ENCODE data around the gene STK36. TPM values are rescaled to one million over a fixed set of nuclear protein-coding genes. Genes with fewer than 3 reads are reported as not detected.

The STK36 gene
- total and polyA plus RNA-seq, 10 of the 15 experiments (the other 5 are each of a cell fraction or from before 2014, with no cell fraction given) = 4.0 to 22.8 (median 16.7) TPM

DNA sequence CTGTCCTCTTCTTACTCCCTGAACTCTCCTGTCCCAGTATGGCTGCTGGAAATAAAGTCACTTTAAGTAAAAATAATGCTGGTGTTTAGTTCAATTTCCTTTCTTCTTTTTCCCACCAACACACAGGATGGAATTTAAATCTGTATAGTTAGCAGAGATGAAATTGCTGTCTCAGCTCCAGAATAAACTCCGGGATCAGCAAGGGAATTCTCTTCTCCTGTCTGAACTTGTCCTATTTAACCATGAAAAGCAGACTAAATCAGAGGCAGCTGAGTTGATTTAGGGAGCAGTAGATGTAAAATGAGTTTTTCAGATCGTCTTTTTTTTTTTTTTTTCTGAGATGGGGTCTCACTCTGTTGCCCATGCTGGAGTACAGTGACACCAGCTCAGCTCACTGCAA, 64.6 kb downstream of the STK36 start (continued):
- TF ChIP-seq, protein P1, sequence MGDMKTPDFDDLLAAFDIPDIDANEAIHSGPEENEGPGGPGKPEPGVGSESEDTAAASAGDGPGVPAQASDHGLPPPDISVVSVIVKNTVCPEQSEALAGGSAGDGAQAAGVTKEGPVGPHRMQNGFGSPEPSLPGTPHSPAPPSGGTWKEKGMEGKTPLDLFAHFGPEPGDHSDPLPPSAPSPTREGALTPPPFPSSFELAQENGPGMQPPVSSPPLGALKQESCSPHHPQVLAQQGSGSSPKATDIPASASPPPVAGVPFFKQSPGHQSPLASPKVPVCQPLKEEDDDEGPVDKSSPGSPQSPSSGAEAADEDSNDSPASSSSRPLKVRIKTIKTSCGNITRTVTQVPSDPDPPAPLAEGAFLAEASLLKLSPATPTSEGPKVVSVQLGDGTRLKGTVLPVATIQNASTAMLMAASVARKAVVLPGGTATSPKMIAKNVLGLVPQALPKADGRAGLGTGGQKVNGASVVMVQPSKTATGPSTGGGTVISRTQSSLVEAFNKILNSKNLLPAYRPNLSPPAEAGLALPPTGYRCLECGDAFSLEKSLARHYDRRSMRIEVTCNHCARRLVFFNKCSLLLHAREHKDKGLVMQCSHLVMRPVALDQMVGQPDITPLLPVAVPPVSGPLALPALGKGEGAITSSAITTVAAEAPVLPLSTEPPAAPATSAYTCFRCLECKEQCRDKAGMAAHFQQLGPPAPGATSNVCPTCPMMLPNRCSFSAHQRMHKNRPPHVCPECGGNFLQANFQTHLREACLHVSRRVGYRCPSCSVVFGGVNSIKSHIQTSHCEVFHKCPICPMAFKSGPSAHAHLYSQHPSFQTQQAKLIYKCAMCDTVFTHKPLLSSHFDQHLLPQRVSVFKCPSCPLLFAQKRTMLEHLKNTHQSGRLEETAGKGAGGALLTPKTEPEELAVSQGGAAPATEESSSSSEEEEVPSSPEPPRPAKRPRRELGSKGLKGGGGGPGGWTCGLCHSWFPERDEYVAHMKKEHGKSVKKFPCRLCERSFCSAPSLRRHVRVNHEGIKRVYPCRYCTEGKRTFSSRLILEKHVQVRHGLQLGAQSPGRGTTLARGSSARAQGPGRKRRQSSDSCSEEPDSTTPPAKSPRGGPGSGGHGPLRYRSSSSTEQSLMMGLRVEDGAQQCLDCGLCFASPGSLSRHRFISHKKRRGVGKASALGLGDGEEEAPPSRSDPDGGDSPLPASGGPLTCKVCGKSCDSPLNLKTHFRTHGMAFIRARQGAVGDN (IDR thresholded peaks at IDR 0.05) = no peak
- TF ChIP-seq YBX1 (IDR thresholded peaks at IDR 0.05) (no peak), ZNF384 (IDR thresholded peaks at IDR 0.05; ENCODE audit: borderline replicate concordance, low read depth, low read length) (no peak), SMAD5 (IDR thresholded peaks at IDR 0.05; ENCODE audit: low read depth) (no peak), POLR2A (IDR thresholded peaks at IDR 0.05; ENCODE audit: low read depth, low read length) (no peak), MEF2B (IDR thresholded peaks at IDR 0.05; ENCODE audit: partially characterized antibody, poor library complexity, severe bottlenecking) (no peak), NFYA (IDR thresholded peaks at IDR 0.05; ENCODE audit: borderline replicate concordance, low read depth, low read length) (no peak), HDAC2 (IDR thresholded peaks at IDR 0.05) (no peak), RFX5 (IDR thresholded peaks at IDR 0.05; ENCODE audit: low read depth, low read length) (no peak), JUND (IDR thresholded peaks at IDR 0.05; ENCODE audit: low read depth, low read length) (no peak), IKZF2 (IDR thresholded peaks at IDR 0.05) (no peak)
- TF ChIP-seq, protein P2, sequence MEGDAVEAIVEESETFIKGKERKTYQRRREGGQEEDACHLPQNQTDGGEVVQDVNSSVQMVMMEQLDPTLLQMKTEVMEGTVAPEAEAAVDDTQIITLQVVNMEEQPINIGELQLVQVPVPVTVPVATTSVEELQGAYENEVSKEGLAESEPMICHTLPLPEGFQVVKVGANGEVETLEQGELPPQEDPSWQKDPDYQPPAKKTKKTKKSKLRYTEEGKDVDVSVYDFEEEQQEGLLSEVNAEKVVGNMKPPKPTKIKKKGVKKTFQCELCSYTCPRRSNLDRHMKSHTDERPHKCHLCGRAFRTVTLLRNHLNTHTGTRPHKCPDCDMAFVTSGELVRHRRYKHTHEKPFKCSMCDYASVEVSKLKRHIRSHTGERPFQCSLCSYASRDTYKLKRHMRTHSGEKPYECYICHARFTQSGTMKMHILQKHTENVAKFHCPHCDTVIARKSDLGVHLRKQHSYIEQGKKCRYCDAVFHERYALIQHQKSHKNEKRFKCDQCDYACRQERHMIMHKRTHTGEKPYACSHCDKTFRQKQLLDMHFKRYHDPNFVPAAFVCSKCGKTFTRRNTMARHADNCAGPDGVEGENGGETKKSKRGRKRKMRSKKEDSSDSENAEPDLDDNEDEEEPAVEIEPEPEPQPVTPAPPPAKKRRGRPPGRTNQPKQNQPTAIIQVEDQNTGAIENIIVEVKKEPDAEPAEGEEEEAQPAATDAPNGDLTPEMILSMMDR (IDR thresholded peaks at IDR 0.05 in 2 of 3, conservative IDR thresholded peaks at IDR 0.05 in 1 of 3; ENCODE audit: control insufficient read depth in 2 of 3, extremely low read depth in 1 of 3, insufficient read depth in 1 of 3, low read depth in 3 of 3, low read length in 3 of 3) = no peak
- TF ChIP-seq, protein P3, sequence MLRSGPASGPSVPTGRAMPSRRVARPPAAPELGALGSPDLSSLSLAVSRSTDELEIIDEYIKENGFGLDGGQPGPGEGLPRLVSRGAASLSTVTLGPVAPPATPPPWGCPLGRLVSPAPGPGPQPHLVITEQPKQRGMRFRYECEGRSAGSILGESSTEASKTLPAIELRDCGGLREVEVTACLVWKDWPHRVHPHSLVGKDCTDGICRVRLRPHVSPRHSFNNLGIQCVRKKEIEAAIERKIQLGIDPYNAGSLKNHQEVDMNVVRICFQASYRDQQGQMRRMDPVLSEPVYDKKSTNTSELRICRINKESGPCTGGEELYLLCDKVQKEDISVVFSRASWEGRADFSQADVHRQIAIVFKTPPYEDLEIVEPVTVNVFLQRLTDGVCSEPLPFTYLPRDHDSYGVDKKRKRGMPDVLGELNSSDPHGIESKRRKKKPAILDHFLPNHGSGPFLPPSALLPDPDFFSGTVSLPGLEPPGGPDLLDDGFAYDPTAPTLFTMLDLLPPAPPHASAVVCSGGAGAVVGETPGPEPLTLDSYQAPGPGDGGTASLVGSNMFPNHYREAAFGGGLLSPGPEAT (IDR thresholded peaks at IDR 0.05; ENCODE audit: low read depth) = no peak
